PC-9 (cell line): Measurements from ENCODE around the gene GALNT14.

Source experiments
- CTCF ChIP-seq: fragments of 200-600 bp; sonication (generic); conservative IDR thresholded peaks from 2 replicates; pipeline ENCODE4 v1.6.1; 2017; ENCODE audit warnings: mixed run types, antibody characterized with exemption, mild to moderate bottlenecking, moderate library complexity
- EZH2 ChIP-seq: fragments of 200-600 bp; sonication (generic); IDR thresholded peaks from 2 replicates; pipeline ENCODE4 v1.8.0; 2017; ENCODE audit warnings: antibody characterized with exemption, low read depth

- TF ChIP-seq CTCF (no peak), EZH2 (no peak)
Observed at GRCh38 chr2:31078011-31078410, 60.2 kb downstream of the GALNT14 start.
